ENCODE data around the gene ATP2C2. TPM values are rescaled to one million over a fixed set of nuclear protein-coding genes. Genes with fewer than 3 reads are reported as not detected.

ATP2C2 gene
- total and polyA plus RNA-seq, 9 of the 15 experiments (the other 6 are each of a cell fraction or from before 2014, with no cell fraction given) = 0.75 TPM; not detected in 8

- 0 out of 2 replicates have a peak, but pooled peaks have one; percentile 7 for TF ChIP-seq ARID1B (IDR thresholded peaks at IDR 0.05)
- no peak for TF ChIP-seq ASH1L (IDR thresholded peaks at IDR 0.05; ENCODE audit: borderline replicate concordance, low read depth, partially characterized antibody)
- no peak for TF ChIP-seq BCOR (IDR thresholded peaks at IDR 0.05)
- TF ChIP-seq E2F5 (CRISPR knock-in tag; IDR thresholded peaks at IDR 0.05) = no peak
- TF ChIP-seq DIDO1 (tag; IDR thresholded peaks at IDR 0.05; ENCODE audit: low read depth) = no peak
- TF ChIP-seq CBFA2T3 (IDR thresholded peaks at IDR 0.05) = no peak
- TF ChIP-seq NFIX (CRISPR knock-in tag; IDR thresholded peaks at IDR 0.05; ENCODE audit: low read depth) = no peak
- TF ChIP-seq RBM39 (optimal IDR thresholded peaks at IDR 0.05; ENCODE audit: low read depth, low read length) = no peak
- no peak for TF ChIP-seq PBX2 (CRISPR knock-in tag; IDR thresholded peaks at IDR 0.05; ENCODE audit: low read depth)
- TF ChIP-seq PBX2 (tag; conservative IDR thresholded peaks at IDR 0.05; ENCODE audit: low read depth) = no peak
- no peak for TF ChIP-seq HINFP (tag; conservative IDR thresholded peaks at IDR 0.05; ENCODE audit: low read depth)
- TF ChIP-seq HDAC1 (IDR thresholded peaks at IDR 0.05) = 0 out of 4 replicates have a peak, but pooled peaks of 1 of the 2 experiments have one; percentile 11
- no peak for TF ChIP-seq ZNF232 (CRISPR knock-in tag; IDR thresholded peaks at IDR 0.05)
- no peak for TF ChIP-seq KLF13 (tag; IDR thresholded peaks at IDR 0.05; ENCODE audit: borderline replicate concordance, low read depth)
- no peak for TF ChIP-seq NFRKB (IDR thresholded peaks at IDR 0.05; ENCODE audit: low read depth)
- TF ChIP-seq ZSCAN29 (IDR thresholded peaks at IDR 0.05) = peak; percentile 98
- no peak for TF ChIP-seq MBD1 (CRISPR knock-in tag; IDR thresholded peaks at IDR 0.05)
- TF ChIP-seq RCOR1 (IDR thresholded peaks at IDR 0.05; ENCODE audit: borderline replicate concordance in 1 of 2, low read depth in 2 of 2, low read length in 2 of 2) = no peak
- no peak for TF ChIP-seq ZNF280A (IDR thresholded peaks at IDR 0.05; ENCODE audit: low read depth, partially characterized antibody)
- no peak for TF ChIP-seq NFXL1 (CRISPR knock-in tag; IDR thresholded peaks at IDR 0.05)
- no peak for TF ChIP-seq SP1 (CRISPR knock-in tag; IDR thresholded peaks at IDR 0.05)
Observed at GRCh38 chr16:84503751-84504395, 135.5 kb downstream of the ATP2C2 start (continued).

Data from K562 (cell line).